Astrocyte (in vitro differentiated cells and primary cell): ENCODE results near the gene LTC4S. TPM values are rescaled to one million over a fixed set of nuclear protein-coding genes. Genes with fewer than 3 reads are reported as not detected.

Experiments
- DNase-seq: peaks from one replicate; pipeline ENCODE4 v3.0.0-alpha.2; 2010; ENCODE audit warnings: low read depth
- FAIRE-seq: peaks from 2 replicates; lab custom pipeline; 2011; peaks lifted over from hg19 to GRCh38; lab: Jason Lieb, UNC
- H2AFZ ChIP-seq: 2 replicates; pipeline ENCODE4 v1.6.0; 2012; ENCODE audit warnings: low read depth, low read length, inconsistent platforms
- H3K27ac ChIP-seq: 2 replicates; pipeline ENCODE4 v1.5.1; 2011; ENCODE audit warnings: low read depth, low read length, inconsistent platforms
- H3K27me3 ChIP-seq: 2 replicates; pipeline ENCODE4 v1.6.0; 2011; ENCODE audit warnings: low read length, inconsistent platforms; ENCODE audit not compliant: insufficient read depth
- H3K36me3 ChIP-seq: 2 replicates; pipeline ENCODE4 v1.5.1; 2011; ENCODE audit warnings: low read length, inconsistent platforms; ENCODE audit not compliant: insufficient read depth
- H3K4me1 ChIP-seq: 2 replicates; pipeline ENCODE4 v1.5.1; 2011; ENCODE audit warnings: low read length, inconsistent platforms; ENCODE audit not compliant: insufficient read depth
- H3K4me2 ChIP-seq: 2 replicates; pipeline ENCODE4 v1.6.0; 2012; ENCODE audit warnings: low read length, inconsistent platforms
- H3K4me3 ChIP-seq: 2 replicates; pipeline ENCODE4 v1.5.1; 2011; ENCODE audit warnings: low read depth, mild to moderate bottlenecking, low read length, inconsistent platforms; ENCODE audit not compliant: insufficient read depth
- H3K79me2 ChIP-seq: 2 replicates; pipeline ENCODE4 v1.6.0; 2012; ENCODE audit warnings: mild to moderate bottlenecking, low read length, inconsistent platforms; ENCODE audit not compliant: insufficient read depth
- H3K9ac ChIP-seq: 2 replicates; pipeline ENCODE4 v1.6.0; 2012; ENCODE audit warnings: mild to moderate bottlenecking, low read length, inconsistent platforms
- H3K9me3 ChIP-seq: 2 replicates; pipeline ENCODE4 v1.5.1; 2012; ENCODE audit warnings: low read depth, mild to moderate bottlenecking, low read length, inconsistent platforms; ENCODE audit not compliant: insufficient read depth
- H4K20me1 ChIP-seq: 2 replicates; pipeline ENCODE4 v1.6.0; 2012; ENCODE audit warnings: low read length, inconsistent platforms; ENCODE audit not compliant: insufficient read depth
- H3K27ac Mint-ChIP-seq: one replicate; pipeline ENCODE4 v1.8.0; 2021; ENCODE audit warnings: mild to moderate bottlenecking, mixed read lengths; ENCODE audit not compliant: unreplicated experiment
- H3K27me3 Mint-ChIP-seq: one replicate; pipeline ENCODE4 v1.8.0; 2021; ENCODE audit warnings: low read depth, mixed read lengths; ENCODE audit not compliant: unreplicated experiment
- H3K36me3 Mint-ChIP-seq: one replicate; pipeline ENCODE4 v1.8.0; 2021; ENCODE audit warnings: low read depth, mixed read lengths; ENCODE audit not compliant: unreplicated experiment
- H3K4me1 Mint-ChIP-seq: one replicate; pipeline ENCODE4 v1.8.0; 2021; ENCODE audit warnings: low read depth, mixed read lengths; ENCODE audit not compliant: unreplicated experiment
- H3K4me3 Mint-ChIP-seq: one replicate; pipeline ENCODE4 v1.8.0; 2021; ENCODE audit warnings: mild to moderate bottlenecking, moderate library complexity, mixed read lengths; ENCODE audit not compliant: unreplicated experiment
- H3K9me3 Mint-ChIP-seq: one replicate; pipeline ENCODE4 v1.8.0; 2021; ENCODE audit warnings: mild to moderate bottlenecking, mixed read lengths; ENCODE audit not compliant: unreplicated experiment
- EZH2 ChIP-seq: IDR thresholded peaks from 2 replicates; pipeline ENCODE4 v1.6.1; 2012; ENCODE audit warnings: mild to moderate bottlenecking, low read length, inconsistent platforms; ENCODE audit not compliant: insufficient read depth
- total RNA-seq: library from RNA; stranded (reverse); gene quantifications from 2 replicates; pipeline ENCODE4 v1.2.1, GENCODE V29; 2021
- TF ChIP-seq, protein P1 (sequence below): IDR thresholded peaks from 2 replicates; pipeline ENCODE4 v1.5.1; 2011; ENCODE audit warnings: low read depth, mild to moderate bottlenecking, inconsistent platforms, low read length, moderate library complexity; ENCODE audit not compliant: insufficient read depth

The LTC4S gene
- total RNA-seq, 1 donor from 2014 or later: 1.3 TPM

DNA sequence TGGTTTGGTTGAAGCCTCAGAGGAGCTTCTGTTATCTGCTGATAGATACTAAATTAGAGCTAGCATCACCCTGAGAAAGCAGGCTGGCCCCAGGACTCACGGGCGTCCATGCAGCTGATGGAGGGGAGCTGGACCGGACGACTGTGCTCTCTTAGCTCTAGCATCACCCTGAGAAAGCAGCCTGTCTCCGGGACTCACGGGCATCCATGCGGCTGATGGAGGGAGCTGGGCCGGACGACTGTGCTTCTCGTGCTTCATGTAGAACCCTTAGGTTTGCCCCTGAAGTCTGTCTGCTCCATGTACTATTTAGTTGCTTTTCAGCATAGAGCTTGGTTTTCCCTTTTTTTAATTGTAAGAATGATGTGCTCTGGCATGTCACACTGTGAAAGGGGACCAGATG, 16.3 kb upstream of the LTC4S start:
- no peaks in the 10 kb centered on the region for H3K9me3 ChIP-seq
- FAIRE-seq: no peak
- TF ChIP-seq EZH2: no peak
- TF ChIP-seq, protein P1, sequence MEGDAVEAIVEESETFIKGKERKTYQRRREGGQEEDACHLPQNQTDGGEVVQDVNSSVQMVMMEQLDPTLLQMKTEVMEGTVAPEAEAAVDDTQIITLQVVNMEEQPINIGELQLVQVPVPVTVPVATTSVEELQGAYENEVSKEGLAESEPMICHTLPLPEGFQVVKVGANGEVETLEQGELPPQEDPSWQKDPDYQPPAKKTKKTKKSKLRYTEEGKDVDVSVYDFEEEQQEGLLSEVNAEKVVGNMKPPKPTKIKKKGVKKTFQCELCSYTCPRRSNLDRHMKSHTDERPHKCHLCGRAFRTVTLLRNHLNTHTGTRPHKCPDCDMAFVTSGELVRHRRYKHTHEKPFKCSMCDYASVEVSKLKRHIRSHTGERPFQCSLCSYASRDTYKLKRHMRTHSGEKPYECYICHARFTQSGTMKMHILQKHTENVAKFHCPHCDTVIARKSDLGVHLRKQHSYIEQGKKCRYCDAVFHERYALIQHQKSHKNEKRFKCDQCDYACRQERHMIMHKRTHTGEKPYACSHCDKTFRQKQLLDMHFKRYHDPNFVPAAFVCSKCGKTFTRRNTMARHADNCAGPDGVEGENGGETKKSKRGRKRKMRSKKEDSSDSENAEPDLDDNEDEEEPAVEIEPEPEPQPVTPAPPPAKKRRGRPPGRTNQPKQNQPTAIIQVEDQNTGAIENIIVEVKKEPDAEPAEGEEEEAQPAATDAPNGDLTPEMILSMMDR: no peak

DNA sequence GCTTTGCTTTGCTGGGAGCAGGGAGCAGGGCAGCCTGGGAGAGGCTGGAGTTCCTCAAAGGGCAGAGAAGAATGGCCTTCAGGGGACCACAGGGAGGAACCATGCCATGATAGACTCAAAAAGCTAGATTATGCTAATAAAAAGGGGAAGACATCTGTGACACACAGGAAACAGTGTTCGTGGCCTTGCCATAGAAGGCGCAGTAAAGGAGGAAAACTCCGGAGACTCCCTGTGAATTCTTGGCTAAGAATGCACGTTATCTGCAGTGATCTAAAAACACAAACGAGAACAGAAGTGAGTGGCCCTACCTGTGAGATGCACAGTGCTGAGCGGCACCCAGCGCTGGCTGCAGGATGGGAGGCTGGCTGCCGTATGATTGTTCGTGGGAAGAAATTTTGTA, 15.9 kb upstream of the LTC4S start:
- Histone ChIP-seq H3K4me2 (no peak overlapping the region), H3K27me3 (no peaks in the 10 kb centered on the region), H3K36me3 (peaks cover 28% of the 10 kb centered on the region), H3K27ac (no peak overlapping the region), H3K9me3 (no peaks in the 10 kb centered on the region), H2AFZ (no peak overlapping the region), H3K4me1 (no peaks in the 10 kb centered on the region), H3K4me3 (no peak overlapping the region), H3K79me2 (no peaks in the 10 kb centered on the region), H4K20me1 (peaks cover 23% of the 10 kb centered on the region), H3K9ac (no peak overlapping the region)
- peaks cover 20% of the 10 kb centered on the region for H3K36me3 Mint-ChIP-seq
- H3K4me1 Mint-ChIP-seq: no peaks in the 10 kb centered on the region
- H3K27ac Mint-ChIP-seq: no peak overlapping the region
- no peak for DNase-seq
- TF ChIP-seq, protein P1: no peak
- no peak for TF ChIP-seq EZH2
- no peak overlapping the region for H3K4me3 Mint-ChIP-seq
- peaks cover 2% of the 10 kb centered on the region for H3K9me3 Mint-ChIP-seq
- no peaks in the 10 kb centered on the region for H3K27me3 Mint-ChIP-seq
- no peak for FAIRE-seq

More for the DNA sequence above, 16.3 kb upstream of the LTC4S start:
- Histone ChIP-seq H2AFZ (no peak overlapping the region), H3K27ac (no peak overlapping the region), H3K36me3 (peaks cover 31% of the 10 kb centered on the region), H4K20me1 (peaks cover 19% of the 10 kb centered on the region), H3K27me3 (no peaks in the 10 kb centered on the region), H3K4me1 (no peaks in the 10 kb centered on the region), H3K4me3 (no peak overlapping the region), H3K9ac (no peak overlapping the region), H3K79me2 (no peaks in the 10 kb centered on the region), H3K4me2 (no peak overlapping the region)
- no peak overlapping the region for H3K27ac Mint-ChIP-seq
- peaks cover 2% of the 10 kb centered on the region for H3K9me3 Mint-ChIP-seq
- H3K36me3 Mint-ChIP-seq: peaks cover 20% of the 10 kb centered on the region
- no peaks in the 10 kb centered on the region for H3K4me1 Mint-ChIP-seq
- no peak for DNase-seq
- no peaks in the 10 kb centered on the region for H3K27me3 Mint-ChIP-seq
- no peak overlapping the region for H3K4me3 Mint-ChIP-seq

DNA sequence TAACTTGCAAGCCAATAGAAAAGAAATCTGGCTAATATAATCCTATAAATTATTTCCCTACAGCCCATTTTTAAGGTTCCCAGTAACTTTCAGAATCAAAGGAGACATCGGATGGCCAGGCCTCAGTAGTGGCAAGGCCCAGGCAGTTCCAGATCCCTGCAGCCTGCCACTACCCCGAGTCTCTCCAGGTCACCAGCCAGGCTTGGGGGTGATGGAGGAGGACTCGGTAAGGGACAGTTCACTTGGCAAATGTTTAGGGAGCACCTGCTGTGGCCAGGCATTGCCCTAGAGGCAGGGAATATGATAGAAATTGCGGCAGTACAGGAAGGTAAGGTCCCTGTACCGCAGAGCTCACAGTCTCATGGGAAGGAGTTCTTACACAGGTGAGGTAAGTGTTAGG, 15.2 kb upstream of the LTC4S start:
- H3K4me1 Mint-ChIP-seq: no peaks in the 10 kb centered on the region
- peaks cover 2% of the 10 kb centered on the region for H3K9me3 Mint-ChIP-seq
- peaks cover 23% of the 10 kb centered on the region for H4K20me1 ChIP-seq
- H3K4me1 ChIP-seq: no peaks in the 10 kb centered on the region
- TF ChIP-seq, protein P1: no peak
- TF ChIP-seq EZH2: no peak
- no peaks in the 10 kb centered on the region for H3K27me3 Mint-ChIP-seq
- no peak overlapping the region for H3K9ac ChIP-seq
- no peaks in the 10 kb centered on the region for H3K9me3 ChIP-seq
- no peak overlapping the region for H3K4me2 ChIP-seq
- no peak overlapping the region for H3K4me3 Mint-ChIP-seq
- H3K4me3 ChIP-seq: no peak overlapping the region
- H3K36me3 Mint-ChIP-seq: peaks cover 20% of the 10 kb centered on the region
- DNase-seq (no peak), FAIRE-seq (no peak)
- H3K36me3 ChIP-seq: peaks cover 28% of the 10 kb centered on the region
- H3K27ac ChIP-seq: no peak overlapping the region
- no peak overlapping the region for H2AFZ ChIP-seq
- no peaks in the 10 kb centered on the region for H3K27me3 ChIP-seq
- no peak overlapping the region for H3K27ac Mint-ChIP-seq
- H3K79me2 ChIP-seq: no peaks in the 10 kb centered on the region
